RPMI7951 (cell line): Measurements from ENCODE around the gene GAK. TPM values are rescaled to one million over a fixed set of nuclear protein-coding genes. Genes with fewer than 3 reads are reported as not detected.
"Not testable (repeated sequence)": the region's sequence is repeated elsewhere in the genome, so short reads cannot be mapped to it uniquely, and the experiment has no call there.

Experiments
- DNase-seq: peaks from one replicate; pipeline ENCODE4 v3.0.0-alpha.2; 2012; ENCODE audit warnings: low read depth
- total RNA-seq: library from RNA; depleted of rRNA; stranded (reverse); fragments of >200 nt; shearing (Covaris generic); gene quantifications from 2 replicates; pipeline ENCODE4 v1.2.3, GENCODE V29; 2014; rRNA removed

The GAK gene
- total RNA-seq = 23.1 and 28.2 TPM in 2 replicates

GRCh38 chr4:931960-932712 lies at the start of gene GAK, which contains the start of gene TMEM175:
TSS of gene GAK (minus strand) at chr4:932316. CDS start at chr4:932187, 129 bp downstream.
TSS of gene TMEM175 (plus strand) at chr4:932460. CDS start at chr4:947740, 15,280 bp downstream.
- peak; percentile 89 for DNase-seq

GRCh38 chr4:978957-979701 lies 47.0 kb upstream of the GAK start:
- DNase-seq = no peak

- DNase-seq = not testable (repeated sequence)
These were observed 43.9 kb upstream of the GAK start for GRCh38 chr4:976016-976415.

- DNase-seq = no peak
These were observed 42.6 kb upstream of the GAK start for GRCh38 chr4:974668-975067.

- peak; percentile 68 for DNase-seq
These were observed 41.6 kb upstream of the GAK start, which contains the start of gene DGKQ for GRCh38 chr4:973431-974397. TSS of gene DGKQ (minus strand) at chr4:973569. CDS start at chr4:973482, 87 bp downstream.

- DNase-seq = peak; percentile 22
These were observed 40.7 kb upstream of the GAK start for GRCh38 chr4:972651-973424.

GRCh38 chr4:971666-972500 lies 39.8 kb upstream of the GAK start:
- DNase-seq = no peak

- DNase-seq = no peak
These were observed 38.9 kb upstream of the GAK start for GRCh38 chr4:970854-971520.

GRCh38 chr4:970046-970745 lies 38.1 kb upstream of the GAK start:
- DNase-seq = no peak

GRCh38 chr4:968621-969394 lies 36.7 kb upstream of the GAK start:
- DNase-seq = no peak

GRCh38 chr4:968221-968620 lies 36.1 kb upstream of the GAK start:
- no peak for DNase-seq

GRCh38 chr4:967113-968104 lies 35.3 kb upstream of the GAK start:
- DNase-seq = no peak

- DNase-seq = no peak
These were observed 34.4 kb upstream of the GAK start for GRCh38 chr4:966266-967112.

GRCh38 chr4:965766-966134 lies 33.6 kb upstream of the GAK start:
- no peak for DNase-seq

- DNase-seq = no peak
These were observed 33.1 kb upstream of the GAK start for GRCh38 chr4:965048-965765.
